Chondrocyte (in vitro differentiated cells): Measurements from ENCODE around the gene FKBP11. TPM values are rescaled to one million over a fixed set of nuclear protein-coding genes. Genes with fewer than 3 reads are reported as not detected.

Source experiments
- DNase-seq: peaks from one replicate; pipeline ENCODE4 v3.0.0; 2021; ENCODE audit warnings: mixed read lengths, low spot score
- H3K27ac Mint-ChIP-seq: one replicate; pipeline ENCODE4 v1.8.0; 2021; ENCODE audit warnings: mild to moderate bottlenecking, moderate library complexity, mixed read lengths; ENCODE audit not compliant: unreplicated experiment
- H3K27me3 Mint-ChIP-seq: 2 replicates; pipeline ENCODE4 v1.8.0; 2021; ENCODE audit warnings: low read depth, mixed read lengths
- H3K36me3 Mint-ChIP-seq: 2 replicates; pipeline ENCODE4 v1.8.0; 2021; ENCODE audit warnings: low read depth, mixed read lengths
- H3K4me1 Mint-ChIP-seq: 2 replicates; pipeline ENCODE4 v1.8.0; 2021; ENCODE audit warnings: low read depth, mild to moderate bottlenecking, mixed read lengths
- H3K4me3 Mint-ChIP-seq: one replicate; pipeline ENCODE4 v1.8.0; 2021; ENCODE audit warnings: mild to moderate bottlenecking, moderate library complexity, mixed read lengths; ENCODE audit not compliant: unreplicated experiment
- H3K9me3 Mint-ChIP-seq: 2 replicates; pipeline ENCODE4 v1.8.0; 2021; ENCODE audit warnings: low read depth, mixed read lengths
- total RNA-seq: library from RNA; stranded (reverse); gene quantifications from 3 replicates; pipeline ENCODE4 v1.2.1, GENCODE V29; 2021
- TF ChIP-seq, protein P1 (sequence below): fragments of 200-600 bp; sonication (generic); IDR thresholded peaks from 2 replicates; pipeline ENCODE4 v1.5.0; 2021; ENCODE audit warnings: antibody characterized with exemption, mild to moderate bottlenecking, moderate library complexity

Gene FKBP11
- total RNA-seq, 1 donor from 2014 or later: 23.5 TPM

- TF ChIP-seq, protein P1, sequence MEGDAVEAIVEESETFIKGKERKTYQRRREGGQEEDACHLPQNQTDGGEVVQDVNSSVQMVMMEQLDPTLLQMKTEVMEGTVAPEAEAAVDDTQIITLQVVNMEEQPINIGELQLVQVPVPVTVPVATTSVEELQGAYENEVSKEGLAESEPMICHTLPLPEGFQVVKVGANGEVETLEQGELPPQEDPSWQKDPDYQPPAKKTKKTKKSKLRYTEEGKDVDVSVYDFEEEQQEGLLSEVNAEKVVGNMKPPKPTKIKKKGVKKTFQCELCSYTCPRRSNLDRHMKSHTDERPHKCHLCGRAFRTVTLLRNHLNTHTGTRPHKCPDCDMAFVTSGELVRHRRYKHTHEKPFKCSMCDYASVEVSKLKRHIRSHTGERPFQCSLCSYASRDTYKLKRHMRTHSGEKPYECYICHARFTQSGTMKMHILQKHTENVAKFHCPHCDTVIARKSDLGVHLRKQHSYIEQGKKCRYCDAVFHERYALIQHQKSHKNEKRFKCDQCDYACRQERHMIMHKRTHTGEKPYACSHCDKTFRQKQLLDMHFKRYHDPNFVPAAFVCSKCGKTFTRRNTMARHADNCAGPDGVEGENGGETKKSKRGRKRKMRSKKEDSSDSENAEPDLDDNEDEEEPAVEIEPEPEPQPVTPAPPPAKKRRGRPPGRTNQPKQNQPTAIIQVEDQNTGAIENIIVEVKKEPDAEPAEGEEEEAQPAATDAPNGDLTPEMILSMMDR: peak; percentile 94
- no peaks in the 10 kb centered on the region for H3K4me1 Mint-ChIP-seq
- H3K9me3 Mint-ChIP-seq: no peaks in the 10 kb centered on the region
- H3K4me3 Mint-ChIP-seq: no peak overlapping the region
- no peak for DNase-seq
- H3K27me3 Mint-ChIP-seq: no peaks in the 10 kb centered on the region
- no peak overlapping the region for H3K27ac Mint-ChIP-seq
- peaks cover 30% of the 10 kb centered on the region for H3K36me3 Mint-ChIP-seq
Observed at GRCh38 chr12:48936379-48936979, 11.2 kb upstream of the FKBP11 start.

DNA sequence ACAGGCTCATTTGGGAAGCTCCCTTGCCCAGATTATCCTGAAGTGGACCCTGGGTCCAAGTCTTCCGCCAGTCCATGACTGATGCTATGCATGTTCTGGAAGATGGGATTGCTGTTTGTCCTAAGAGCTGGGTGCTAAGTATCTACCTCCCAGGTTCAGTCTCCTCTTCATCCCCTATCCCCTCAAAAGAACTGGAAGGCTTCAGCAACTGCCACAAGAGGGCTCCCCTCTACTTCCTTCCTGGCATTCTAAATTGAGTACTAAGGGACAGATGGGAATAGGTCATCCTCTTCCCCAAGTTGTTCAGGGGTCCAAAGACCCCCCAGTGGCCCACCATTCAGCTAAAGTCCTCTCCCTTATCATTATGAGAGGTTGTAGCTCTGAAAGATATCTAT lies 9.0 kb upstream of the FKBP11 start:
- H3K27me3 Mint-ChIP-seq: no peaks in the 10 kb centered on the region
- no peaks in the 10 kb centered on the region for H3K9me3 Mint-ChIP-seq
- H3K4me3 Mint-ChIP-seq: no peak overlapping the region
- H3K36me3 Mint-ChIP-seq: peaks cover 32% of the 10 kb centered on the region
- no peak overlapping the region for H3K27ac Mint-ChIP-seq
- no peaks in the 10 kb centered on the region for H3K4me1 Mint-ChIP-seq
- DNase-seq: no peak
- TF ChIP-seq, protein P1: peak; percentile 58

DNA sequence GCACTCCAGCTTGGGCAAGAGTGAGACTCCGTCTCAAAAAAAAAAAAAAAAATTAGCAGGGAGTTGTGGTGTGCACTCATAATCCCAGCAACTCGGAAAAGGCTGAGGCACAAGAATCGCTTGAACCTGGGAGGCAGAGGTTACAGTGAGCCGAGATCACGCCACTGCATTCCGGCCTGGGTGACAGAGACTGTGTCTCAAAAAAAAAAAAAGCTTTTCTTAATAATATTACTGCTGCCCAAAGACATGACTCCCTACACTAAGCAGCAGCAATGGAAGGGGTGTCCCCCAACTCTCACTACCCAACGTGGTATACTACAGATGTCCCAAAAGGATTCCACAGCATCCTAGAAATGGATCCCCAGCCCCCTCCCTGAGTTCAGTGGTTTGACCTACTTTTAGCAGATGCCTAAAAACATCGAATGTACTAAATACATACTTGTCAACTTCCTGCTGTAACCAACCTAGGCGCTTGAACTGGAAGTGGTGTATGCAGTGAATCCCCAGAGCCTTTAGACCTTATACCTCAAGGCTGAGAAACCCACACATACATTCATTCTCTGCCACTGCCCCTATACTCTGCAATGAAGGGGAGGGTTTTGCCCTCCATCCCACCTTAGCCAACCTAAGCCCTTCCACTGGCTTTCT lies 8.5 kb upstream of the FKBP11 start:
- Mint-ChIP-seq H3K9me3 (no peaks in the 10 kb centered on the region), H3K27ac (no peak overlapping the region), H3K36me3 (peaks cover 28% of the 10 kb centered on the region), H3K4me1 (no peaks in the 10 kb centered on the region), H3K4me3 (no peak overlapping the region), H3K27me3 (no peaks in the 10 kb centered on the region)
- no peak for DNase-seq
- TF ChIP-seq, protein P1: no peak

- Mint-ChIP-seq H3K27me3 (no peaks in the 10 kb centered on the region), H3K27ac (no peak overlapping the region), H3K4me3 (no peak overlapping the region), H3K36me3 (peaks cover 28% of the 10 kb centered on the region), H3K9me3 (no peaks in the 10 kb centered on the region), H3K4me1 (no peaks in the 10 kb centered on the region)
- no peak for DNase-seq
- TF ChIP-seq, protein P1: no peak
Observed at GRCh38 chr12:48932878-48933277, 7.6 kb upstream of the FKBP11 start.

DNA sequence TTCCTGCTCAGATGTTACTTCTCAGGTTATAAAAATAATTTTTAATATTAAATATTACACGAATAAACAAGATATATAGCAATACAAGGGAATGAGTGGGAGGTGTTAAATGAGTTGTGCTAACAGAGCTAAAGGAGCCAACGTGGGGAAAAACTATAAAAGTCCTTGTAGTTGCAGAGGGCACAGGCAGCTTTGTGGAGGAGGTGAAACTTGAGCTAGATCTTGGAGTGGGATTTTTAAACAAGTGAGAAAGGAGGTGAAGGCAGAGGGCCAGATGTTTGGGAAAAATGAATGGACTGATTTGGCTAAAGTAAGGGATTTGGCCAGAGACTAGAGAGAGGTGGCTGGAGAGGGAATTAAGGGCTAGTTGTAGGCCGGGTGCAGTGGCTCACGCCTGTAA lies 5.2 kb upstream of the FKBP11 start:
- DNase-seq: no peak
- no peaks in the 10 kb centered on the region for H3K27me3 Mint-ChIP-seq
- TF ChIP-seq, protein P1: no peak
- no peaks in the 10 kb centered on the region for H3K9me3 Mint-ChIP-seq
- H3K4me3 Mint-ChIP-seq: no peak overlapping the region
- H3K4me1 Mint-ChIP-seq: peaks cover 3% of the 10 kb centered on the region
- H3K36me3 Mint-ChIP-seq: peaks cover 30% of the 10 kb centered on the region
- no peak overlapping the region for H3K27ac Mint-ChIP-seq
